ENCODE data around the gene CDC123. TPM values are rescaled to one million over a fixed set of nuclear protein-coding genes. Genes with fewer than 3 reads are reported as not detected.
A peak's percentile ranks its signal among the peaks of the same experiment; 100 is the strongest.
"Not testable (repeated sequence)": the region's sequence is repeated elsewhere in the genome, so short reads cannot be mapped to it uniquely, and the experiment has no call there.

The CDC123 gene
- total and polyA plus RNA-seq, 5 experiments from 2014 or later: 42.3 to 91.0 (median 83.1) TPM

DNA sequence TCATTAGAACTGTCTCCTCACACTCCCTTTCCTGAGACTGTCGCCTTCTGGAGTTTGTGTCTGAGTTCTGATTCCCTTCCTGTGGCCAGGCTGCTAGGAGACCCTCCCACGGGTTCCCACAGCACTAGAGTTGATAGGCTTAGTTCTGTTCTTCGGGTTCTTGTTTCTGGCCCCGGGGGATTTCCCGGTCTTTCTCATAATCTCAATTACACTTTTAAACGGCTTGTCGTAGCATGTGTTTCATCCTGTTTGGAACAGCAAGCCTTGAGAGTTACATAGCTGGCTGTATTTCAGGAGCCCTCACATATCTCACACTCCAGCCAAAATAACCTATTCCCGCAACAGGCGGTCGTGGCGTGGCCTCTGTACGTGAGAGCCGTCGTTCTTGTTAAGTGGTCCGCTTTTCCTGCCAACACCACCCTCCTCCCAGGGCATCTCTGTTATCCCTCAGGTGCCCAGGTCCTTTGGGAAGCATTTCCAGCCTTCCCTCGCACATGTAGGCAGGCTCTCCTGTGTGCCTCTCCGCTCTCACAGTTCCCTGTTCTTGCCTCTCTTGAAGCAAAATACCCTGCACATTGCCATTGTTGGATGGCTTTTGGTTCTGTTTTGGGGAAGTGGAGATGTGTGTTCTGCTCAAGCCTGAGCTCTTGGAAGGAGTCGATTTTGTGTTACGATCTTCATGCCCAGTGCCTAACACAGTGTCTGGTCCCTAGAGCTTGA is 46.0 kb downstream of the CDC123 start:
- Mint-ChIP-seq H3K36me3 (peaks cover 6 to 89% (median 19%) of the 10 kb centered on the region in 3 donors), H3K9me3 (no peaks in the 10 kb centered on the region), H3K4me3 (peak overlapping the region in 1 of 10 donors; percentile 9), H3K4me1 (peaks cover 0 to 50% (median 8%) of the 10 kb centered on the region in 4 donors), H3K27ac (peak overlapping the region in 9 of 10 donors; percentile 46 to 91 (median 72)), H3K27me3 (no peaks in the 10 kb centered on the region)
- DNase-seq (no peak), ATAC-seq (no peak)
- POLR2A ChIA-PET: interaction anchor here (0.6 kb wide), 1 partner anchor 58 kb away, joined by 3 read pairs; no protein-coding TSS in a partner anchor

DNA sequence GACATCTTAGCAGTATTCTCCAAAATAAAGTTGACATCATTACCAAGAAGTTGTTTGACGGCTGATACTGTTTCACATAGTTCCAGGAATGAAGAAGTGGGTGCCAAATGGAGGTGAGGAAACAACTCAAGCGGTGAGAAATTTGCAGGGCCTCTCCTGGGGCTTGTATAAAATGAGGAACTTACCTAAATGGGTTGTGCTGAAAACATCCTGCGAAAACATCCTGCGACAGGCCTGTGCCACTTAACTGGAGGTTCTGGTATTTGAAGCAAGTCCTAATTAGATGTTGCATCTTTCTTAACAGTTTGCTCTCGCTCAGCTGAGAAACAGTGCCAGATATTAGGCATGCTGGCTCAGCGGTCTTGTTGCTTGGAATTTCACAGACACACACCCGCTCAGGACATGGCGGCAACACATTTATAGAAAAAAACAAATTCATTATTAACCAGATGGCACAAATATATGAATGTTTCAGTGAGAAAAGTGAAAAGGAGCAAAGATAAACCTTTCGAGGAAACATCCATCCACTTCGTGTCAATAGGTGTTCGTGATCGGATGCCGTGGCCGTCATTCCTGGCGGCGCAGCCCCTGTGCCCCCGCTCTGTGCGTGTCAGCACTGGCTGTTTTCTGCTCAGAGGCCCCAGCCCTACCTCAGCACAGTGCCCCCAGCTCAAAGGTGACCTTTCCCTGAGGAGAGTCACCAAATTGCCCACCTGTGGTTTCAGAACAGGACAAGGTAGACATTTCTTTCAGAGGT is 48.1 kb downstream of the CDC123 start:
- H3K27me3 Mint-ChIP-seq: no peaks in the 10 kb centered on the region
- DNase-seq (peak in 1 of 10 donors; percentile 22), ATAC-seq (peak in 1 of 2 donors; percentile 46)
- peak overlapping the region in 6 of 10 donors; percentile 28 to 91 (median 76) for H3K27ac Mint-ChIP-seq
- H3K4me3 Mint-ChIP-seq: no peak overlapping the region
- no peaks in the 10 kb centered on the region for H3K9me3 Mint-ChIP-seq
- peaks cover 0 to 46% (median 8%) of the 10 kb centered on the region in 4 donors for H3K4me1 Mint-ChIP-seq
- H3K36me3 Mint-ChIP-seq: peaks cover 6 to 92% (median 10%) of the 10 kb centered on the region in 3 donors
- POLR2A ChIA-PET: interaction anchor here (0.7 kb wide), 1 partner anchor 21 kb away, joined by 3 read pairs; no protein-coding TSS in a partner anchor

GRCh38 chr10:12250181-12250580 is 54.2 kb downstream of the CDC123 start:
- POLR2A ChIA-PET: no interaction called here
- no peak overlapping the region for H3K4me3 Mint-ChIP-seq
- DNase-seq (no peak), ATAC-seq (no peak)
- H3K4me1 Mint-ChIP-seq: peaks cover 0 to 11% (median 0%) of the 10 kb centered on the region in 4 donors
- H3K27me3 Mint-ChIP-seq: no peaks in the 10 kb centered on the region
- no peak overlapping the region for H3K27ac Mint-ChIP-seq
- peaks cover 0 to 63% (median 17%) of the 10 kb centered on the region in 3 donors for H3K36me3 Mint-ChIP-seq
- H3K9me3 Mint-ChIP-seq: no peaks in the 10 kb centered on the region

DNA sequence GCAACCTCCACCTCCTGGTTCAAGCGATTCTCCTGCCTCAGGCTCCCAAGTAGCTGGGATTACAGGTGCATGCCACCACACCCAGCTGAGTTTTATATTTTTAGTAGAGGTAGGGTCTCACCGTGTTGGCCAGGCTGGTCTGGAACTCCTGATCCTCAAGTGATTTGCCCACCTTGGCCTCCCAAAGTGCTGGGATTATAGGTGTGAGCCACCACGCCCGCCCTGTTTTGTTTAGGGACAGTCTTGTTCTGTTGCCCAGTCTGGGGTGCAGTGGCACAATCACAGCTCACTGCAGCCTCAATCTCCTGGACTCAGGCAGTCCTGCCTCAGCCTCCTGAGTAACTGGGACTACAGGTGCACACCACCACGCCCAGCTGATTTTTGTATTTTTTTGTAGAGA is 54.7 kb downstream of the CDC123 start:
- H3K9me3 Mint-ChIP-seq, H3K27me3 Mint-ChIP-seq, H3K27ac Mint-ChIP-seq, DNase-seq, ATAC-seq, POLR2A ChIA-PET, H3K4me3 Mint-ChIP-seq: not testable (repeated sequence)
- H3K4me1 Mint-ChIP-seq: peaks cover 0 to 11% (median 0%) of the 10 kb centered on the region in 4 donors
- H3K36me3 Mint-ChIP-seq: peaks cover 0 to 58% (median 17%) of the 10 kb centered on the region in 3 donors

- Mint-ChIP-seq H3K27me3 (no peaks in the 10 kb centered on the region), H3K4me3 (no peak overlapping the region), H3K36me3 (peaks cover 0 to 49% (median 14%) of the 10 kb centered on the region in 3 donors), H3K9me3 (no peaks in the 10 kb centered on the region), H3K27ac (peak overlapping the region in 2 of 10 donors; percentile 15 to 24), H3K4me1 (peaks cover 0 to 7% (median 0%) of the 10 kb centered on the region in 4 donors)
- POLR2A ChIA-PET: no interaction called here
- ATAC-seq: no peak
- no peak for DNase-seq
Observed at GRCh38 chr10:12251581-12251980, 55.6 kb downstream of the CDC123 start.

GRCh38 chr10:12252882-12253546 is 57.0 kb downstream of the CDC123 start:
- no peak for ATAC-seq
- POLR2A ChIA-PET: no interaction called here
- H3K9me3 Mint-ChIP-seq: no peaks in the 10 kb centered on the region

DNA sequence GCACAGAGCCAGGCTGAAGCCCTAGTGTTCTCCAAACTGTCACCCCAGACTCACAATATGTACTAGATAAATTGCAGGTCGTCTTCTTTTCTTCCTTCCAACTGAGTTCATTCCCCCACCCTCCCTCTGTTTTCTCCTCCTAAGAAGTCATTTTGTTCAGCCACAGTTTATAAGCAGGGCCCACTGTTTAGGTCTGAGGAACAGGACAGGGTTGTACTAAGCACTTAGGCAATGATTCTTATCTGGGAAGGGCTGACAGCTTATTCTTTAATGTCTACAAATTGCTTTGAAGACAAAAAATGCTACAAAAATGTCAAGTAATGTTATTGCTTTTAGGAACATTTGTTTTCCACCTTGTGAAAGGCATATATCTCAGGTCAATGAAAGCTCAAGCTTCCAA is 59.1 kb downstream of the CDC123 start:
- no peak for DNase-seq
- H3K4me1 Mint-ChIP-seq: peaks cover 0 to 6% (median 0%) of the 10 kb centered on the region in 4 donors
- POLR2A ChIA-PET: no interaction called here
- no peaks in the 10 kb centered on the region for H3K27me3 Mint-ChIP-seq
- no peak for ATAC-seq
- H3K9me3 Mint-ChIP-seq: no peaks in the 10 kb centered on the region
- H3K36me3 Mint-ChIP-seq: peaks cover 0 to 16% (median 12%) of the 10 kb centered on the region in 3 donors
- no peak overlapping the region for H3K4me3 Mint-ChIP-seq
- H3K27ac Mint-ChIP-seq: no peak overlapping the region

More at GRCh38 chr10:12252882-12253546, 57.0 kb downstream of the CDC123 start:
- DNase-seq: peak in 1 of 10 donors; percentile 13
- peaks cover 0 to 6% (median 0%) of the 10 kb centered on the region in 4 donors for H3K4me1 Mint-ChIP-seq
- peak overlapping the region in 2 of 10 donors; percentile 13 to 18 for H3K27ac Mint-ChIP-seq
- no peaks in the 10 kb centered on the region for H3K27me3 Mint-ChIP-seq
- H3K36me3 Mint-ChIP-seq: peaks cover 0 to 36% (median 14%) of the 10 kb centered on the region in 3 donors
- no peak overlapping the region for H3K4me3 Mint-ChIP-seq

DNA sequence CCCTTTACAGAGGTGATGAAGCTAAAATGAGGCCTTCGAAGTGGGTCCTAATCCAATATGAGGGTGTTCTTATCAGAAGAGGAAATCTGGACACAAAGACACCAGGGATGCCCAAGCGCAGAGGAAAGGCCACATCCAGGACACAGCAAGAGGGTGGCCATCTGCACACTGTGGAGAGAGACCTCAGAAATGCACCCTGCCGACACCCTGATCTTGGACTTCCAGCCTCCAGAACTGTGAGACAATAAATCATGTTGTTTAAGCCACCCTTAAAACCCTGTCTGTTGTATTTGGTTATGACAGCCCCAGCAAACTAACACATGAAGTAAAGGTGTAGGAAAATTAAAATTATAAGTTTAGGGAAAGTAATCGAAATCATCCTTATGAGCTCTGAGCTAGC is 64.0 kb downstream of the CDC123 start:
- DNase-seq (no peak), ATAC-seq (no peak)
- Mint-ChIP-seq H3K4me3 (no peak overlapping the region), H3K27ac (peak overlapping the region in 1 of 10 donors; percentile 37), H3K4me1 (peaks cover 4 to 23% (median 9%) of the 10 kb centered on the region in 4 donors), H3K9me3 (no peaks in the 10 kb centered on the region), H3K36me3 (peaks cover 0 to 5% (median 0%) of the 10 kb centered on the region in 3 donors), H3K27me3 (no peaks in the 10 kb centered on the region)
- POLR2A ChIA-PET: no interaction called here

DNA sequence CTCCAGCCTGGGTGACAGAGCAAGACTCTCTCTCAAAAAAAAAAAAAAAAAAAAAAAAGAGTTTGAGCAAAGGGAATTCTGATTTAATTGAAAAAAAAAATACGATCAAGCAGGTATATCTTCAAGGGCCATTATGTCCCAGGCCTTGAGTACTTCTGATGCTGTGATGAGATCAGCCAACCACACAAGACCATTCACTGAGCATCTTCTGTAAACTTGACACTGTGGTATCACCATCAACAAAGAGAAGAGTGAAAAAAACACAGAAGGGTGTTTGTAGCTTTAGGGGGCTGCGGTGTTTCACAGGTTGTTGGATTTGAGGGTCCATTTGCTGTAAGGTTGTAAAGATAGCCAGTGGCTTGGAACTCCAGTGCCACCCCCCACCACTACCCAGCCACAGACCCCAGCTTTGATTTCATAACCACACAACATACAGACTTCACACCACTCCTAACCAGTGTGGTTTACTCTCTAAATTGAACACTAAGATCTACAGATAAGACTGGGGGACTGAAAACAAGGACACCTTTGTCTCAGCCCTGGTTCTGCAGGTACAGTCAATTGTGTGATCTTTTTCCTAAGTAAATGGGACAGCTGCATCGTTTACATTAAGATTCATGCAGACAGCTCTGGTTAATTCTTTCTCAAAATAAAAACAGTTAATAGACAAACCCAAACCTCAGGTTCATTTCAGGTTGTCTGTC is 66.4 kb downstream of the CDC123 start:
- H3K36me3 Mint-ChIP-seq: peaks cover 0 to 4% (median 0%) of the 10 kb centered on the region in 3 donors
- no peak for ATAC-seq
- DNase-seq: peak in 1 of 10 donors; percentile 14
- POLR2A ChIA-PET: interaction anchor here (0.5 kb wide), 1 partner anchor 1848 kb away, joined by 3 read pairs; no protein-coding TSS in a partner anchor
- no peak overlapping the region for H3K4me3 Mint-ChIP-seq
- H3K27ac Mint-ChIP-seq: no peak overlapping the region
- H3K4me1 Mint-ChIP-seq: peaks cover 4 to 32% (median 9%) of the 10 kb centered on the region in 4 donors
- H3K27me3 Mint-ChIP-seq: no peaks in the 10 kb centered on the region
- H3K9me3 Mint-ChIP-seq: no peaks in the 10 kb centered on the region

GRCh38 chr10:12264204-12264940 is 68.4 kb downstream of the CDC123 start:
- DNase-seq (peak; percentile 42 to 78 (median 64)), ATAC-seq (peak; percentile 80 to 90)
- Mint-ChIP-seq H3K4me1 (peaks cover 4 to 37% (median 9%) of the 10 kb centered on the region in 4 donors), H3K36me3 (peaks cover 0 to 4% (median 0%) of the 10 kb centered on the region in 3 donors), H3K4me3 (peak overlapping the region; percentile 47 to 84 (median 70)), H3K27me3 (no peaks in the 10 kb centered on the region), H3K27ac (peak overlapping the region in 9 of 10 donors; percentile 11 to 90 (median 59)), H3K9me3 (no peaks in the 10 kb centered on the region)
- POLR2A ChIA-PET: interaction anchor here (0.6 to 1.8 kb wide), 3 partner anchors 20 to 393 kb away, joined by 3 to 9 read pairs (median 8); partner anchors contain the start of gene CAMK1D

DNA sequence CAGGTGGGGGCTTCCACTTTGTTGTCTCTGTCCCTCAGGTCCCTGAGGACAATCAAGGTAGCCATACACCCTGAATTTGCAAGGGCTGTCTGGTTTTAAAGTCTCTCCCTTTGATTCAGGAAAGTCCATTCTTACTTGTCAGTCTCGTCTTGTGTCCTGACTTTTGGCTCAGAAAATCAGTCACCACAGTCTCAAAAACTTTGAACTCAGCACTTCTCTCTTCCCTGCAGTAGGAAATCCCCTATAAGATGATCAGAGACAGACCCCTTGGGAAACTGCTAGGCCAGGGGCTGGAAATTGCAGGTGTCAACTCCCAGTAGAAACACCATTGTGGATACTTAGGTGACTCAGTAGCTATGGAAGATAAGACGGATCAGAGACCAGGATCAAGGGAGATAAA is 73.1 kb downstream of the CDC123 start:
- ATAC-seq (no peak), DNase-seq (no peak)
- H3K4me1 Mint-ChIP-seq: peaks cover 3 to 36% (median 6%) of the 10 kb centered on the region in 4 donors
- H3K36me3 Mint-ChIP-seq: no peaks in the 10 kb centered on the region
- peak overlapping the region in 1 of 10 donors; percentile 21 for H3K4me3 Mint-ChIP-seq
- H3K9me3 Mint-ChIP-seq: no peaks in the 10 kb centered on the region
- H3K27me3 Mint-ChIP-seq: no peaks in the 10 kb centered on the region
- peak overlapping the region in 2 of 10 donors; percentile 6 to 9 for H3K27ac Mint-ChIP-seq
- POLR2A ChIA-PET: no interaction called here

Data from naive thymus-derived CD8-positive, alpha-beta T cell (primary cell).